Loucy (cell line): ENCODE data around the gene NAA11.

ENCODE experiments used
- H2AFZ ChIP-seq: fragments of 200-600 bp; sonication (generic); 2 replicates; pipeline ENCODE4 v1.6.0; 2016; ENCODE audit warnings: antibody characterized with exemption, mild to moderate bottlenecking, low read length, moderate library complexity
- H3F3A ChIP-seq: fragments of 200-600 bp; 2 replicates; pipeline ENCODE4 v1.6.0; 2016; ENCODE audit warnings: antibody characterized with exemption, low read depth, mild to moderate bottlenecking
- H3K27me3 ChIP-seq: fragments of 200-600 bp; sonication (generic); 2 replicates; pipeline ENCODE4 v1.6.1; 2014; ENCODE audit warnings: low read length, mild to moderate bottlenecking; ENCODE audit not compliant: insufficient read depth, poor library complexity, severe bottlenecking
- H3K36me3 ChIP-seq: fragments of 200-600 bp; sonication (generic); 2 replicates; pipeline ENCODE4 v1.6.1; 2016; ENCODE audit warnings: low read length; ENCODE audit not compliant: insufficient read depth
- H3K4me1 ChIP-seq: fragments of 200-600 bp; sonication (generic); 2 replicates; pipeline ENCODE4 v1.5.1; 2014; ENCODE audit warnings: low read length, mild to moderate bottlenecking; ENCODE audit not compliant: insufficient read depth, poor library complexity, severe bottlenecking
- H3K4me2 ChIP-seq: fragments of 200-600 bp; sonication (generic); 2 replicates; pipeline ENCODE4 v1.6.0; 2014; ENCODE audit warnings: antibody characterized with exemption, low read length, low read depth, mild to moderate bottlenecking; ENCODE audit not compliant: poor library complexity, severe bottlenecking
- H3K4me3 ChIP-seq: fragments of 200-600 bp; sonication (generic); 2 replicates; pipeline ENCODE4 v1.5.1; 2014; ENCODE audit warnings: low read length, mild to moderate bottlenecking, mixed read lengths; ENCODE audit not compliant: poor library complexity, severe bottlenecking
- H3K79me2 ChIP-seq: fragments of 200-600 bp; sonication (generic); 2 replicates; pipeline ENCODE4 v1.6.1; 2014; ENCODE audit warnings: low read length; ENCODE audit not compliant: insufficient read depth
- H3K9ac ChIP-seq: fragments of 200-600 bp; sonication (generic); 2 replicates; pipeline ENCODE4 v1.6.0; 2014; ENCODE audit warnings: mild to moderate bottlenecking, low read depth, low read length, moderate library complexity; ENCODE audit not compliant: poor library complexity, severe bottlenecking
- H3K9me2 ChIP-seq: fragments of 200-600 bp; sonication (generic); replicated peaks from 2 replicates; pipeline ENCODE4 v1.6.1; 2016; ENCODE audit warnings: low read depth, low read length, mixed read lengths
- H3K9me3 ChIP-seq: fragments of 200-600 bp; sonication (generic); 2 replicates; pipeline ENCODE4 v1.6.1; 2014; ENCODE audit warnings: mild to moderate bottlenecking, antibody characterized with exemption, low read length, low read depth; ENCODE audit not compliant: insufficient read depth
- H4K20me1 ChIP-seq: fragments of 200-600 bp; sonication (generic); 2 replicates; pipeline ENCODE4 v1.6.0; 2014; ENCODE audit warnings: antibody characterized with exemption, low read length, mild to moderate bottlenecking; ENCODE audit not compliant: insufficient read depth, poor library complexity, severe bottlenecking
- EZH2phosphoT487 ChIP-seq: fragments of 200-600 bp; IDR thresholded peaks from 2 replicates; pipeline ENCODE4 v1.6.1; 2018; ENCODE audit warnings: antibody characterized with exemption, mild to moderate bottlenecking, moderate library complexity, borderline replicate concordance
- TF ChIP-seq, protein P1 (sequence below): fragments of 200-600 bp; sonication (generic); conservative IDR thresholded peaks from 2 replicates; pipeline ENCODE4 v1.5.1; 2014; ENCODE audit warnings: mild to moderate bottlenecking, antibody characterized with exemption, low read length

The NAA11 gene

DNA sequence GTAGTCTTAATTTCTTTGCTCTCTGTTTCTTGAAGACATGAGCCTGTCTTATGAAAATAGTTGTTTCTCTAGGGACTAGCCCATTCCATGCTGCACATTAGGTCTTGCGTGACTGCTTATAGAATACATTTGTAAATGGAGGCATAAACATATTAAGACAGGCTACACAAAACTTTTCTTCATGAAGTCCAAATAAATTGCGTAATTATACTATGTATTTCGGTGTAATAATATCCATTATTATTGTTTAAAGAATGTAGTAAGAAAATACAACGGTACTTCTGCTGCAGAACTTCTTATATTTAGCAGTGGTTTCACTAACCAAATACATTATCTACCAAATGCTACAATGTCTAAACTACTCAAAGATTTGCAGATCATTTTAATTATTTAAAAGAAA, 8.5 kb upstream of the NAA11 start:
- no peak overlapping the region for H2AFZ ChIP-seq
- TF ChIP-seq, protein P1, sequence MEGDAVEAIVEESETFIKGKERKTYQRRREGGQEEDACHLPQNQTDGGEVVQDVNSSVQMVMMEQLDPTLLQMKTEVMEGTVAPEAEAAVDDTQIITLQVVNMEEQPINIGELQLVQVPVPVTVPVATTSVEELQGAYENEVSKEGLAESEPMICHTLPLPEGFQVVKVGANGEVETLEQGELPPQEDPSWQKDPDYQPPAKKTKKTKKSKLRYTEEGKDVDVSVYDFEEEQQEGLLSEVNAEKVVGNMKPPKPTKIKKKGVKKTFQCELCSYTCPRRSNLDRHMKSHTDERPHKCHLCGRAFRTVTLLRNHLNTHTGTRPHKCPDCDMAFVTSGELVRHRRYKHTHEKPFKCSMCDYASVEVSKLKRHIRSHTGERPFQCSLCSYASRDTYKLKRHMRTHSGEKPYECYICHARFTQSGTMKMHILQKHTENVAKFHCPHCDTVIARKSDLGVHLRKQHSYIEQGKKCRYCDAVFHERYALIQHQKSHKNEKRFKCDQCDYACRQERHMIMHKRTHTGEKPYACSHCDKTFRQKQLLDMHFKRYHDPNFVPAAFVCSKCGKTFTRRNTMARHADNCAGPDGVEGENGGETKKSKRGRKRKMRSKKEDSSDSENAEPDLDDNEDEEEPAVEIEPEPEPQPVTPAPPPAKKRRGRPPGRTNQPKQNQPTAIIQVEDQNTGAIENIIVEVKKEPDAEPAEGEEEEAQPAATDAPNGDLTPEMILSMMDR: no peak
- no peaks in the 10 kb centered on the region for H3K36me3 ChIP-seq
- no peaks in the 10 kb centered on the region for H3K79me2 ChIP-seq
- H3K9me3 ChIP-seq: no peaks in the 10 kb centered on the region
- no peak overlapping the region for H3K4me2 ChIP-seq
- 0 out of 2 replicates have a peak, but pooled peaks cover 4% of the 10 kb centered on the region for H3F3A ChIP-seq
- no peaks in the 10 kb centered on the region for H3K9me2 ChIP-seq
- no peak overlapping the region for H3K4me3 ChIP-seq
- H3K4me1 ChIP-seq: peaks cover 24% of the 10 kb centered on the region
- H3K27me3 ChIP-seq: no peaks in the 10 kb centered on the region
- no peak overlapping the region for H3K9ac ChIP-seq
- no peaks in the 10 kb centered on the region for H4K20me1 ChIP-seq

DNA sequence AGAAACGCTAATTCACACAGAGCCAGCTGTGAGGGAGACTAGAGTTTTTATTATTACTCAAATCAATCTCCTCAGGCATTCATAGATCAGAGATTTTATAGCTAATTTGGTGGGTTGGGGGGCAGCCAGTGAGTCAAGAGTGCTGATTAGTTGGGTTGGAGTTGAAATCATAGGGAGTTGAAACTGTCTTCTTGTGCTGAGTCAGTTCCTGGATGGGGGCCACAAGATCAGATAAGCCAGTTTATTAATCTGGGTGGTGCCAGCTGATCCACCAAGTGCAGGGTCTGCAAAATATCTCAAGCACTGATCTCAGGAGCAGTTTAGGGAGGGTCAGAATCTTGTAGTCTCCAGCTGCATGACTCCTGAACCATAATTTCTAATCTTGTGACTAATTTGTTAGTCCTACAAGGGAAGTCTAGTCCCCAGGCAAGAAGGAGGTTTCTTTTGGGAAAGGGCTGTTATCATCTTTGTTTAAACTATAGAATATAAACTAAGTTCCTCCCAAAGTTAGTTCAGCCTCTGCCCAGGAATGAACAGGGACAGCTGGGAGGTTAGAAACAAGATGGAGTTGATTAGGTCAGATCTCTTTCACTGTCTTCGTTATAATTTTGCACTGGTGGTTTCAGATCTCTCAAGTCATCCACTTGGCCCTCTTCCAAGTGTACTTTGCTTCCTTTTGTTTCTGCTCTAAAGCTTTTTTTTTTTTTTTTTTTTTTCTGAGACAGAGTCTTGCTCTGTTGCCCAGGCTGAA, 5.4 kb upstream of the NAA11 start:
- peak overlapping the region; percentile 35 for H3K4me3 ChIP-seq
- H3K9me2 ChIP-seq: no peaks in the 10 kb centered on the region
- TF ChIP-seq, protein P1: no peak
- TF ChIP-seq EZH2phosphoT487: no peak
- H3K9me3 ChIP-seq: no peaks in the 10 kb centered on the region
- H3K4me1 ChIP-seq: peaks cover 24% of the 10 kb centered on the region
- no peaks in the 10 kb centered on the region for H3K36me3 ChIP-seq
- H3K4me2 ChIP-seq: peak overlapping the region; percentile 67
- no peaks in the 10 kb centered on the region for H3K27me3 ChIP-seq
- 0 out of 2 replicates have a peak, but pooled peaks cover 4% of the 10 kb centered on the region for H3F3A ChIP-seq
- no peaks in the 10 kb centered on the region for H3K79me2 ChIP-seq
- no peak overlapping the region for H2AFZ ChIP-seq
- H3K9ac ChIP-seq: no peak overlapping the region
- no peaks in the 10 kb centered on the region for H4K20me1 ChIP-seq

DNA sequence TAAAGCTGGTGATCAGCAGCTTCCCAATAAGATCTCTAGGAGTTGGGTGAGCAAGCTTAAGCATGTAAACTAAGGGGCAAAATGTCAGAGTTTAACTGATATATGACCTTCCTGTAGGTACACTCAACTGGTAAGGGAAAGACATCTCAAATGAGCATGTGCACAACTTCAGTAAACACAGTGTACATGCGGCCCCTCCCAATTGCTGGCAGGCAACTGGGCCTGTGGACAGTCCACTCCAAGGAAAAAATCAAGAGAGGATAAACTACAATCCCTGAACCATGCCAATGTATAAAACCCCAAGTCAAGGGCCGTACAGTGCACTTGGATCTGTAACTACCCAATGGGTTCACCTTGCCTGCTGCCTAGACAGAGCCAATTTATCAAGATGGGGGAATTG, 4.9 kb upstream of the NAA11 start:
- no peaks in the 10 kb centered on the region for H3K27me3 ChIP-seq
- no peaks in the 10 kb centered on the region for H3K79me2 ChIP-seq
- no peaks in the 10 kb centered on the region for H3K9me3 ChIP-seq
- H3K9me2 ChIP-seq: no peaks in the 10 kb centered on the region
- no peak overlapping the region for H2AFZ ChIP-seq
- H3F3A ChIP-seq: 0 out of 2 replicates have a peak, but pooled peaks cover 4% of the 10 kb centered on the region
- H3K9ac ChIP-seq: no peak overlapping the region
- peak overlapping the region; percentile 35 for H3K4me3 ChIP-seq
- peak overlapping the region; percentile 67 for H3K4me2 ChIP-seq
- no peaks in the 10 kb centered on the region for H4K20me1 ChIP-seq
- peaks cover 24% of the 10 kb centered on the region for H3K4me1 ChIP-seq
- no peaks in the 10 kb centered on the region for H3K36me3 ChIP-seq
- TF ChIP-seq EZH2phosphoT487: no peak
- TF ChIP-seq, protein P1: no peak
